Esophagus squamous epithelium (tissue), 5 donors: ENCODE measurements around the gene NOL4L. TPM values are rescaled to one million over a fixed set of nuclear protein-coding genes. Genes with fewer than 3 reads are reported as not detected.
"Not testable (repeated sequence)": the region's sequence is repeated elsewhere in the genome, so short reads cannot be mapped to it uniquely, and the experiment has no call there.

ENCODE experiments used
- DNase-seq: peaks from one replicate; lab custom pipeline; 2025; lab: John Stamatoyannopoulos, UW
- H3K27ac ChIP-seq, 4 donors: fragments of 200-600 bp; sonication (generic); one replicate each; pipeline ENCODE4 v1.5.1; 2016 to 2019; ENCODE audit warnings: mild to moderate bottlenecking in 1 of 4
- H3K27me3 ChIP-seq, 4 donors: fragments of 200-600 bp; sonication (generic); 1 replicate in 3 of 4; 2 replicates in 1 of 4; pipeline versions ENCODE4 v1.5.1 to v1.6.0; 2017 to 2021; ENCODE audit warnings: antibody characterized with exemption in 1 of 4
- H3K36me3 ChIP-seq, 3 donors: fragments of 200-600 bp; sonication (generic); one replicate each; pipeline ENCODE4 v1.5.1; 2016 to 2019
- H3K4me1 ChIP-seq, 3 donors: fragments of 200-600 bp; sonication (generic); one replicate each; pipeline ENCODE4 v1.5.1; 2017 to 2019
- H3K4me3 ChIP-seq, 4 donors: fragments of 200-600 bp; sonication (generic); 1 replicate in 3 of 4; 2 replicates in 1 of 4; pipeline ENCODE4 v1.5.1; 2016 to 2019; ENCODE audit warnings: mild to moderate bottlenecking in 2 of 4, moderate library complexity in 1 of 4
- H3K9me3 ChIP-seq, 3 donors: fragments of 200-600 bp; sonication (generic); one replicate each; pipeline ENCODE4 v1.5.1; 2016 to 2019
- POLR2A ChIP-seq, 4 donors: fragments of 450-650 bp; IDR thresholded peaks; one replicate each; pipeline ENCODE4 v1.6.1; 2017; ENCODE audit warnings: antibody characterized with exemption in 4 of 4, mild to moderate bottlenecking in 4 of 4, moderate library complexity in 3 of 4
- WGBS, 2 donors: methylation state at CpG; one replicate each; pipeline ENCODE4 v1.1.5; 2018; 5-methylcytosine and 5-hydroxymethylcytosine counted together
- intact Hi-C: fragments of 100-400 bp; cut with DNase I; formaldehyde crosslinking; loops from one replicate; pipeline ENCODE4 v1.15.0; 2022
- total RNA-seq, 4 donors: library from RNA; depleted of rRNA; stranded (reverse); fragments of >200 nt; gene quantifications; one replicate each; pipeline ENCODE4 v1.1.0, GENCODE V29; 2016
- TF ChIP-seq, protein P1 (sequence below), 6 experiments: fragments of 450-650 bp in 4 of 6; fragments of 200-600 bp in 2 of 6; sonication (generic) in 2 of 6; IDR thresholded peaks; one replicate each; pipeline ENCODE4 v1.5.1; 2016 to 2019; ENCODE audit warnings: antibody characterized with exemption in 6 of 6, mild to moderate bottlenecking in 4 of 6, moderate library complexity in 4 of 6
- donor health status: DM: yes; HTN: yes; CAD: no.

The NOL4L gene
- total RNA-seq, 4 donors from 2014 or later = 1.5 to 5.1 (median 3.0) TPM

DNA sequence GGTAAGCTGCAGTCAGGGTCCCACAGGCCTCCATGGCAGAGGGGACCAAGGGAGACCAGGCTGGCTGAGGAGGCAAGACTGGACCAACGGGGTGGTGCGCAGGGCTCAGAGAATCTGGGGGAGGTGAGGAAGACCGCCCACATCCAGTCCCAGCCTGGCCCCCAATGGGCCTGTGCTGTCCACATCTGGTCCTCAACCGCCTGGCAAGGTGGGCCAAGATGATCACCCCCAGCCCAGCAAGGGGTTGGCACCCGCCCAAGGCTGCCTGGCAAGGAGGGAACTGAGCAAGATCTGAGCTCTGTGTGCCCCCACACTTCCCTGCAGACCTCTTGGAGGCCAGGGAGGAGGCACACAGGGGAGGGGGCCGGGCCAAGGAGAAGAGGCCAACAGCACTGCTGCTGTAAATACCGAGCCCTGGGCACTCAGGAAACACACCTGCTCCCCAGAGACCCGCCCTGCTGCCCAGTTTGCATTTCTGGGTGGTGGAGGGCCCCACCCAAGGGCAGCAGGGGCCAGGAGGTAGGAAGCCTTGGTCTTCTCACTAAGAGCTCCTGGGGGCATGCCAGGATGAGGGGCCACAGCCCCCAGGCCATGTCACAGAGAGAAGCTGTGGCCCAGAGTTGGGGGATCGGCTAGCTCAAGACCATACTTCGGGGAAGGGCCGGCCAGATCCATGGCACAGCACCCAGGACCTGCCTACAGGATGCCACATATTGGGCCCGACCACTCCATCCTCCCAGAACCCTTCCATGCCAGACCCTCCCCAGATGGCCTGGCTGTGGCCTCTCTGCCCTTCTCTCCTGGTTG is 117.4 kb downstream of the NOL4L start:
- no peak for DNase-seq
- intact Hi-C loops = no loop called here
- Histone ChIP-seq H3K9me3 (no peaks in the 10 kb centered on the region), H3K4me1 (peaks cover 3 to 93% (median 21%) of the 10 kb centered on the region in 3 donors), H3K27me3 (no peaks in the 10 kb centered on the region), H3K4me3 (no peak overlapping the region), H3K27ac (peak overlapping the region in 2 of 4 donors; percentile 57 to 81), H3K36me3 (no peaks in the 10 kb centered on the region)
- WGBS, 2 donors = 87 to 88% methylated on average over 3 to 4 of the region's 12 CpGs
- TF ChIP-seq, protein P1, sequence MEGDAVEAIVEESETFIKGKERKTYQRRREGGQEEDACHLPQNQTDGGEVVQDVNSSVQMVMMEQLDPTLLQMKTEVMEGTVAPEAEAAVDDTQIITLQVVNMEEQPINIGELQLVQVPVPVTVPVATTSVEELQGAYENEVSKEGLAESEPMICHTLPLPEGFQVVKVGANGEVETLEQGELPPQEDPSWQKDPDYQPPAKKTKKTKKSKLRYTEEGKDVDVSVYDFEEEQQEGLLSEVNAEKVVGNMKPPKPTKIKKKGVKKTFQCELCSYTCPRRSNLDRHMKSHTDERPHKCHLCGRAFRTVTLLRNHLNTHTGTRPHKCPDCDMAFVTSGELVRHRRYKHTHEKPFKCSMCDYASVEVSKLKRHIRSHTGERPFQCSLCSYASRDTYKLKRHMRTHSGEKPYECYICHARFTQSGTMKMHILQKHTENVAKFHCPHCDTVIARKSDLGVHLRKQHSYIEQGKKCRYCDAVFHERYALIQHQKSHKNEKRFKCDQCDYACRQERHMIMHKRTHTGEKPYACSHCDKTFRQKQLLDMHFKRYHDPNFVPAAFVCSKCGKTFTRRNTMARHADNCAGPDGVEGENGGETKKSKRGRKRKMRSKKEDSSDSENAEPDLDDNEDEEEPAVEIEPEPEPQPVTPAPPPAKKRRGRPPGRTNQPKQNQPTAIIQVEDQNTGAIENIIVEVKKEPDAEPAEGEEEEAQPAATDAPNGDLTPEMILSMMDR (IDR thresholded peaks at IDR 0.05) = no peak
- TF ChIP-seq POLR2A (IDR thresholded peaks at IDR 0.05) = no peak

DNA sequence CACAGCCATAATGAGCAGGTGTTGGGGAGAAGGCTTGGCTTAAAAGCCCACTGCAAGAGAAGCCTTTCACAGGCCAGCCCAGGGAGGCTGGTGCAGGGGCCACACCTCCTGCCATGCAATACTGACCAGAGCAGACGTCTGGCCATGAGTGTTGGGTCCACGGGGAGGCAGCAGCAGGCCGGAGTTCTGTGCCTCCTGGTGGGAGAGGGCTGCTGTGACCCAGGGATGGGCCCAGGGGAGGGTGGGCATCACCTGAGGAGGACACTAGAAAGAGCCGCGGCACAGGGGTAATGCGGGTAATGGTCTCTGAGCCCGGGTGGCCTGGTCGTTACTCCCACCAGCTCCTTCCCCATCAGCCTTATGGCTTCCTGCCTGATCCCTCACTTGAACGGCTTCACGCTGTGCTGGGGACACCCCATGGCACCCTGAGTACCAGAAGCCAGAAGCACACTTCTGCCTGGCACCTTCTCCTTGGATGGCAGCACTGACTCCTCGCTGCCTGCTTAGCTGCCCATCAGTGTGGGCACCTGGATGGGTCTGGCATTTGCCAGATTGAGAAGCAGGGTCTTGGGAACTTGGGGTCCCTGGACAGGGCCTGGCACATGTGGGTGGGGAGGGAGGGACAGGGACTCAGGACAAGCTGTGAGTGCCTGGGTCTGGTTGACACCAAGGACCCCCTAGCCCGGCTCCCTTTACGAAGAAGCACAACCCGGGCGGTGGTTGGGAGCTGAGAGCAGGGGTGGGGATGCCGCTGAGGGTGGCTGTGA is 118.2 kb downstream of the NOL4L start:
- no peaks in the 10 kb centered on the region for H3K36me3 ChIP-seq
- no peaks in the 10 kb centered on the region for H3K27me3 ChIP-seq
- peak overlapping the region; percentile 22 to 81 (median 60) for H3K27ac ChIP-seq
- WGBS, 2 donors = 69 to 87% methylated on average over 5 to 15 of the region's 16 CpGs
- H3K4me3 ChIP-seq = no peak overlapping the region
- intact Hi-C loops = no loop called here
- DNase-seq = no peak
- no peak for TF ChIP-seq POLR2A (IDR thresholded peaks at IDR 0.05)
- TF ChIP-seq, protein P1 (IDR thresholded peaks at IDR 0.05) = no peak
- H3K9me3 ChIP-seq = no peaks in the 10 kb centered on the region
- H3K4me1 ChIP-seq = peaks cover 3 to 85% (median 17%) of the 10 kb centered on the region in 3 donors

DNA sequence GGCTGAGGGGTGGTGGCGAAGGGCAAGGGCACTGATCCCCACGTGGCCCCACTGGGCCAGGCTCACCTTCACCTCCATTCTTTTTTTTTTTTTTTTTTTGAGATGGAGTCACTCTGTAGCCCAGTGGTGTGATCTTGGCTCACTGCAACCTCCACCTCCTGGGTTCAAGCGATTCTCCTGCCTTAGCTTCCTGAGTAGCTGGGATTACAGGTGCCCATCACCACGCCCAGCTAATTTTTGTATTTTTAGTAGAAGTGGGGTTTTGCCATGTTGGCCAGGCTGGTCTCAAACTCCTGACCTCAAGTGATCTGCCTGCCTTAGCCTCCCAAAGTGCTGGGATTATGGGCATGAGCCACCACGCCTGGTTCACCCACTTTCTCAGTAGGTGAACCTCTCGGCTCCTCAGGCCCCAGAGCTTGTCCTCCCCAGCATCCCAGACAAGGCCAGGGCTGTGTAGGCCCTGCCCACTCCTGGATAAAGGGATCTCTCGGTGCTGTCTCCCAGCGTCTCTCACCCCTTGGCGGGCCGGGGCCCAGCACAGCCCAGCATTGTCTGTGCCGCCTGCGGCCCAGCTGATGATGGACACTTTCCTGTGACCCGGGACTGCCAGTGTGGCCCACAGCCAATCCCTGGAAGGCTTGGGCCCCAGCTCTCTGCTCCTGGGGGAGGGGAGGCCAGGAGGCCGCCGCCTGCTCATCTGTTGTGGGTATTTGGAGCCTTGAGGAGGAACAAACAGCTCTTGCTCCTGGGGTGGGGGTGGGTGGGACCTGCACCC is 119.0 kb downstream of the NOL4L start:
- peak overlapping the region; percentile 22 to 81 (median 60) for H3K27ac ChIP-seq
- H3K36me3 ChIP-seq, intact Hi-C loops, H3K27me3 ChIP-seq, DNase-seq, H3K9me3 ChIP-seq, H3K4me3 ChIP-seq: not testable (repeated sequence)
- WGBS, 2 donors = 78 to 87% methylated on average over 6 of the region's 15 CpGs
- peaks cover 3 to 79% (median 16%) of the 10 kb centered on the region in 3 donors for H3K4me1 ChIP-seq

DNA sequence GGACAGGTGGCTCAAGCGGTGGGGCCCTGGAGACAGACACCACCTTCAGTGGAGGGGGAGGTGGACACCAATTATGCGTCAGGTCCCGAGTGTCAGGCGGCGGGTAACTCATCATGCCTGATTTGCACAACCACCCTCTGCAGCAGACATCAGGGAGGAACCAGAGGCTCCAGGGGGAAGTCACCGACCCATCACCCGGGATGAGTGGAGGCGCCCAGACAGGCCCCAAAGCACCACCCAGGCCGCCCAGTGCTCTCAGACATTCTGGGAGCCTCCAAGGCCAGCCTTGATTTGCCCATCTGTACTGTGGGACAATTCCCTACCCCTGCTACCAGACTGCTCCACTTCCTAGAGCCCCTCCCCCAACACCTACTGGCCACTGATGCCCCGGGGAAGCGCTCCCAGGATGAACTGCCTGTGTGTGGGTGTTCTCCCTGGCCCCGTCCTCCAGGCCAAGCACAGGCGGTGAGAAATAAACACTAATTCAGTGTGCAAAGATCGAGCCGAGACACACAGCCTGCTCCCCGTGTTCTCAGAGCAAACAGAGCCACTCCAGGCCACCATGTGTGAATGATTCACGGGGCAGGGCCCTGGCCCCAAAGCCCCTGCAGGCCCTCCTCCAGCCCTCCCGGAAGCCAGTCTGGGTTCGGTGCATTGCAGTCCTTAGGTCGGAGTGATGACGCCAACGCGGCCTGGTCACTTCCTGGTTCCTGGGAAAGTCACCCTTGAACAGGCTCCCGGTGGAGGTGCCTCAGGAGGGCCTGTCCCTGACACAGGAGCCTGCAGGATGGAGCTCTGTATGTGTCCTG is 119.8 kb downstream of the NOL4L start:
- TF ChIP-seq, protein P1 (IDR thresholded peaks at IDR 0.05) = no peak
- TF ChIP-seq POLR2A (IDR thresholded peaks at IDR 0.05) = no peak
- no peaks in the 10 kb centered on the region for H3K27me3 ChIP-seq
- no peak overlapping the region for H3K4me3 ChIP-seq
- peaks cover 2 to 72% (median 9%) of the 10 kb centered on the region in 3 donors for H3K4me1 ChIP-seq
- intact Hi-C loops = no loop called here
- peak overlapping the region; percentile 22 to 81 (median 60) for H3K27ac ChIP-seq
- no peaks in the 10 kb centered on the region for H3K36me3 ChIP-seq
- DNase-seq = no peak
- H3K9me3 ChIP-seq = no peaks in the 10 kb centered on the region
- WGBS, 2 donors = 83 to 93% methylated on average over 3 to 8 of the region's 24 CpGs
